DMS53 treated with DMSO at 0.1 percent for 48 hours (cell line): ENCODE measurements around the gene PRR19.

ENCODE experiments used
- DNase-seq: peaks from one replicate; lab custom pipeline; 2025; ENCODE audit not compliant: unreplicated experiment; lab: John Stamatoyannopoulos, UW

Gene PRR19

GRCh38 chr19:42282819-42283187 lies 19.1 kb upstream of the PRR19 start:
- DNase-seq: no peak

GRCh38 chr19:42283188-42284065 lies 18.5 kb upstream of the PRR19 start:
- DNase-seq: peak; percentile 83

GRCh38 chr19:42284066-42284501 lies 17.8 kb upstream of the PRR19 start:
- peak; percentile 49 for DNase-seq

- DNase-seq: no peak
Observed at GRCh38 chr19:42284591-42285341, 17.2 kb upstream of the PRR19 start.

- no peak for DNase-seq
Observed at GRCh38 chr19:42285541-42285941, 16.4 kb upstream of the PRR19 start.

- DNase-seq: no peak
Observed at GRCh38 chr19:42285988-42286348, 16.0 kb upstream of the PRR19 start.

- no peak for DNase-seq
Observed at GRCh38 chr19:42286349-42287016, 15.4 kb upstream of the PRR19 start.

GRCh38 chr19:42287017-42287826 lies 14.7 kb upstream of the PRR19 start:
- DNase-seq: no peak

GRCh38 chr19:42287827-42288107 lies 14.2 kb upstream of the PRR19 start:
- DNase-seq: no peak

GRCh38 chr19:42288387-42288786 lies 13.5 kb upstream of the PRR19 start:
- DNase-seq: no peak

GRCh38 chr19:42288881-42289555 lies 12.9 kb upstream of the PRR19 start:
- no peak for DNase-seq

GRCh38 chr19:42289556-42290041 lies 12.3 kb upstream of the PRR19 start:
- DNase-seq: no peak

- DNase-seq: no peak
Observed at GRCh38 chr19:42290136-42290522, 11.8 kb upstream of the PRR19 start.

- no peak for DNase-seq
Observed at GRCh38 chr19:42290523-42291434, 11.2 kb upstream of the PRR19 start.

- no peak for DNase-seq
Observed at GRCh38 chr19:42291435-42291810, 10.5 kb upstream of the PRR19 start.

- no peak for DNase-seq
Observed at GRCh38 chr19:42292042-42292960, 9.6 kb upstream of the PRR19 start.

- DNase-seq: no peak
Observed at GRCh38 chr19:42292963-42293362, 9.0 kb upstream of the PRR19 start.

- no peak for DNase-seq
Observed at GRCh38 chr19:42293540-42293939, 8.4 kb upstream of the PRR19 start.
